SU-DHL-6 (cell line): ENCODE data around the gene KLF3.

Experiments used
- CTCF ChIP-seq: fragments of 200-600 bp; sonication (generic); IDR thresholded peaks from one replicate; pipeline ENCODE4 v1.5.1; 2017; ENCODE audit warnings: antibody characterized with exemption, mild to moderate bottlenecking, low read length, moderate library complexity; ENCODE audit not compliant: insufficient read depth, poor library complexity, severe bottlenecking
- EZH2phosphoT487 ChIP-seq: fragments of 200-600 bp; sonication (generic), shearing (Covaris generic); conservative IDR thresholded peaks from 2 replicates; pipeline ENCODE4 v1.6.1; 2018; ENCODE audit warnings: mild to moderate bottlenecking, antibody characterized with exemption, low read length, moderate library complexity, mixed read lengths

GRCh38 chr4:38687571-38688011, 23.6 kb downstream of the KLF3 start:
- TF ChIP-seq CTCF (no peak), EZH2phosphoT487 (no peak)
